ENCODE results near the gene GGT6. TPM values are rescaled to one million over a fixed set of nuclear protein-coding genes. Genes with fewer than 3 reads are reported as not detected.

GGT6 gene
- total RNA-seq, 4 donors from 2014 or later: not detected

- WGBS: 89% methylated on average over 8 of the region's 8 CpGs
- no peak for DNase-seq (ENCODE audit: extremely low spot score)
- no peak overlapping the region for H3K4me3 ChIP-seq
- no peaks in the 10 kb centered on the region for H3K36me3 ChIP-seq
- peaks cover 0 to 39% (median 3%) of the 10 kb centered on the region in 4 donors for H3K27me3 ChIP-seq
- peak overlapping the region in 2 of 4 donors; percentile 46 to 55 for H3K27ac ChIP-seq (replicated peaks in 1 of 4)
- H3K4me1 ChIP-seq: peaks cover 16 to 79% (median 75%) of the 10 kb centered on the region in 4 donors
- no peaks in the 10 kb centered on the region for H3K9me3 ChIP-seq
- TF ChIP-seq CTCF (IDR thresholded peaks at IDR 0.05) (no peak), EP300 (IDR thresholded peaks at IDR 0.05) (no peak), POLR2AphosphoS5 (IDR thresholded peaks at IDR 0.05) (no peak), POLR2A (IDR thresholded peaks at IDR 0.05; ENCODE audit: low read depth) (no peak)
- intact Hi-C loops (cut with DNase I): no loop called here
Observed at GRCh38 chr17:4507361-4508111, 52.8 kb downstream of the GGT6 start.

Other genes with a start within 250 kb of the GGT6 start
- 10 to 100 TPM; 53.7 to 84.3 (median 61.2) TPM for gene UBE2G1, start 193.9 kb downstream of the GGT6 start, total RNA-seq
- under 1 TPM in 1 of 4 donors, not detected in 3; 0.17 TPM for gene SPNS3, start 126.6 kb downstream of the GGT6 start, total RNA-seq
- 10 to 100 TPM in 3 of 4 donors, 1 to 10 TPM in 1; 10.0 to 19.9 (median 18.8) TPM for gene SPNS2, start 61.7 kb downstream of the GGT6 start, total RNA-seq
- gene MYBBP1A, start 5.2 kb downstream of the GGT6 start, total RNA-seq: 10 to 100 TPM; 31.6 to 45.4 (median 36.1) TPM
- 1 to 10 TPM; 3.0 to 7.2 (median 4.7) TPM for gene SMTNL2, start 24.0 kb upstream of the GGT6 start, total RNA-seq
- not detected for gene ALOX15, start 81.1 kb upstream of the GGT6 start, total RNA-seq
- 10 to 100 TPM; 17.0 to 35.0 (median 24.0) TPM for gene PELP1, start 143.6 kb upstream of the GGT6 start, total RNA-seq
- 10 to 100 TPM; 25.4 to 41.4 (median 31.4) TPM for gene ARRB2, start 150.1 kb upstream of the GGT6 start, total RNA-seq
- gene MED11, start 170.9 kb upstream of the GGT6 start, total RNA-seq: 10 to 100 TPM; 23.3 to 36.4 (median 26.6) TPM
- gene ZMYND15, start 179.3 kb upstream of the GGT6 start, total RNA-seq: under 1 TPM in 3 of 4 donors, not detected in 1; 0.23 to 0.50 (median 0.42) TPM
- 10 to 100 TPM in 2 of 4 donors, 1 to 10 TPM in 2; 5.8 to 21.7 (median 9.4) TPM for gene CXCL16, start 179.4 kb upstream of the GGT6 start, total RNA-seq
- gene TM4SF5, start 211.3 kb upstream of the GGT6 start, total RNA-seq: not detected
- gene VMO1, start 225.8 kb upstream of the GGT6 start, total RNA-seq: 1 to 10 TPM in 3 of 4 donors, under 1 TPM in 1; 0.86 to 3.3 (median 2.6) TPM
- gene GLTPD2, start 228.4 kb upstream of the GGT6 start, total RNA-seq: not detected
- 100 to 1,000 TPM; 162 to 205 (median 190) TPM for gene PSMB6, start 235.6 kb upstream of the GGT6 start, total RNA-seq
- 10 to 100 TPM in 3 of 4 donors, 1 to 10 TPM in 1; 9.6 to 15.2 (median 12.0) TPM for gene PLD2, start 246.6 kb upstream of the GGT6 start, total RNA-seq